SK-N-SH (cell line): ENCODE results near the gene IL3. TPM values are rescaled to one million over a fixed set of nuclear protein-coding genes. Genes with fewer than 3 reads are reported as not detected.

ENCODE experiments used
- CTCF ChIA-PET: fragments of 300-600, 350-600 bp; formaldehyde crosslinking; extraction: SDS; loops from one replicate; lab custom pipeline; 2021; lab: Yijun Ruan, JAX
- POLR2A ChIA-PET: fragments of 350-600 bp; sonication (Branson Sonifier 250); formaldehyde crosslinking; extraction: SDS; loops from one replicate; lab custom pipeline; 2020; ENCODE audit warnings: antibody characterized with exemption, inconsistent platforms; lab: Yijun Ruan, JAX
- DNase-seq: peaks from one replicate; pipeline ENCODE4 v3.0.0; 2012
- H2AFZ ChIP-seq: fragments of 200-600 bp; sonication (generic); 2 replicates; pipeline ENCODE4 v1.8.1; 2016; ENCODE audit warnings: antibody characterized with exemption, mild to moderate bottlenecking, low read depth
- H3F3A ChIP-seq: fragments of 200-600 bp; sonication (generic); replicated peaks from 2 replicates; pipeline ENCODE3; 2016; ENCODE audit warnings: antibody characterized with exemption, mild to moderate bottlenecking; ENCODE audit not compliant: insufficient read depth
- H3K27ac ChIP-seq, 2 experiments: fragments of 200-500 bp in 1 of 2; fragments of 200-600 bp in 1 of 2; sonication (Bioruptor generic) in 1 of 2; sonication (generic), shearing (Covaris generic) in 1 of 2; 2 replicates each; pipeline versions ENCODE4 v1.5.1 to v1.6.1; 2014 to 2016; ENCODE audit warnings: low read depth in 2 of 2, inconsistent platforms in 1 of 2, low read length in 1 of 2, mild to moderate bottlenecking in 1 of 2, mixed read lengths in 1 of 2
- H3K27me3 ChIP-seq: fragments of 200-600 bp; sonication (generic), shearing (Covaris generic); 2 replicates; pipeline ENCODE4 v1.6.1; 2016; ENCODE audit warnings: mixed run types; ENCODE audit not compliant: insufficient read depth
- H3K36me3 ChIP-seq, 2 experiments: fragments of 200-500 bp in 1 of 2; fragments of 200-600 bp in 1 of 2; sonication (Bioruptor generic) in 1 of 2; sonication (generic) in 1 of 2; replicated peaks in 1 of 2; 2 replicates each; pipeline versions ENCODE3 to v1.5.1; 2014 to 2016; ENCODE audit warnings: low read length in 1 of 2, mild to moderate bottlenecking in 1 of 2; ENCODE audit not compliant: insufficient read depth in 2 of 2, control insufficient read depth in 1 of 2
- H3K4me1 ChIP-seq, 2 experiments: fragments of 200-500 bp in 1 of 2; fragments of 200-600 bp in 1 of 2; sonication (Bioruptor generic) in 1 of 2; sonication (generic), shearing (Covaris generic) in 1 of 2; 2 replicates each; pipeline versions ENCODE4 v1.5.1 to v1.6.1; 2014 to 2016; ENCODE audit warnings: low read depth in 1 of 2, low read length in 1 of 2, mixed run types in 1 of 2; ENCODE audit not compliant: insufficient read depth in 2 of 2, control insufficient read depth in 1 of 2
- H3K4me2 ChIP-seq: fragments of 200-600 bp; sonication (generic), shearing (Covaris generic); 2 replicates; pipeline ENCODE4 v1.6.1; 2017; ENCODE audit warnings: mixed run types
- H3K4me3 ChIP-seq, 2 experiments: fragments of 200-500 bp in 1 of 2; fragments of 200-600 bp in 1 of 2; sonication (Bioruptor generic) in 1 of 2; sonication (generic), shearing (Covaris generic) in 1 of 2; 2 replicates each; pipeline versions ENCODE4 v1.5.1 to v1.8.1; 2014 to 2016; ENCODE audit warnings: low read depth in 2 of 2, inconsistent platforms in 1 of 2, low read length in 1 of 2, mild to moderate bottlenecking in 1 of 2, mixed read lengths in 1 of 2, moderate library complexity in 1 of 2
- H3K79me2 ChIP-seq: fragments of 200-600 bp; sonication (generic); 2 replicates; pipeline ENCODE4 v1.8.1; 2017; ENCODE audit warnings: mild to moderate bottlenecking; ENCODE audit not compliant: insufficient read depth
- H3K9ac ChIP-seq: fragments of 200-600 bp; sonication (generic); 2 replicates; pipeline ENCODE4 v1.6.1; 2017; ENCODE audit warnings: mixed run types
- H3K9me2 ChIP-seq: fragments of 200-600 bp; sonication (generic); 2 replicates; pipeline ENCODE4 v1.6.1; 2017; ENCODE audit warnings: mixed run types
- H3K9me3 ChIP-seq: fragments of 200-600 bp; sonication (generic); 2 replicates; pipeline ENCODE4 v1.6.1; 2017; ENCODE audit warnings: mixed run types, mild to moderate bottlenecking, moderate library complexity
- H4K20me1 ChIP-seq: fragments of 200-600 bp; sonication (generic); 2 replicates; pipeline ENCODE4 v1.6.1; 2017; ENCODE audit warnings: mild to moderate bottlenecking, mixed run types; ENCODE audit not compliant: insufficient read depth
- EP300 ChIP-seq, 2 experiments: IDR thresholded peaks; 2 replicates each; pipeline versions ENCODE4 v1.4.0 to v1.6.1; 2012; ENCODE audit warnings: borderline replicate concordance in 1 of 2, low read depth in 1 of 2, low read length in 1 of 2
- FOSL2 ChIP-seq: IDR thresholded peaks from 2 replicates; pipeline ENCODE4 v1.4.0; 2012; ENCODE audit warnings: low read depth, mild to moderate bottlenecking, moderate library complexity, borderline replicate concordance
- FOXJ3 ChIP-seq: sonication (generic); formaldehyde crosslinking; IDR thresholded peaks from 2 replicates; pipeline ENCODE4 v1.5.1; 2020; ENCODE audit warnings: mild to moderate bottlenecking, missing genetic modification reagents
- GABPA ChIP-seq: IDR thresholded peaks from 2 replicates; pipeline ENCODE4 v1.4.0; 2012; ENCODE audit warnings: low read depth, mild to moderate bottlenecking
- GATA2 ChIP-seq: sonication (generic); formaldehyde crosslinking; IDR thresholded peaks from 2 replicates; pipeline ENCODE4 v1.5.0; 2020; ENCODE audit warnings: mild to moderate bottlenecking, missing genetic modification reagents
- JUND ChIP-seq: IDR thresholded peaks from 2 replicates; pipeline ENCODE4 v1.4.0; 2012
- MEF2A ChIP-seq: IDR thresholded peaks from 2 replicates; pipeline ENCODE4 v1.4.0; 2012; ENCODE audit warnings: low read depth, borderline replicate concordance
- MXI1 ChIP-seq: IDR thresholded peaks from 2 replicates; pipeline ENCODE4 v1.6.1; 2012; ENCODE audit warnings: mild to moderate bottlenecking, low read depth, low read length, improper control_type of control experiment
- NFIC ChIP-seq: IDR thresholded peaks from 2 replicates; pipeline ENCODE4 v1.4.0; 2012; ENCODE audit warnings: borderline replicate concordance
- POLR2AphosphoS5 ChIP-seq: IDR thresholded peaks from 2 replicates; pipeline ENCODE4 v1.6.1; 2012; ENCODE audit warnings: low read depth, low read length
- RFX5 ChIP-seq: IDR thresholded peaks from 2 replicates; pipeline ENCODE4 v1.6.1; 2012; ENCODE audit warnings: mild to moderate bottlenecking, improper control_type of control experiment, low read length
- RXRA ChIP-seq: IDR thresholded peaks from 2 replicates; pipeline ENCODE4 v1.4.0; 2012; ENCODE audit warnings: low read depth, mild to moderate bottlenecking, borderline replicate concordance
- SIN3A ChIP-seq: IDR thresholded peaks from 2 replicates; pipeline ENCODE4 v1.6.1; 2012; ENCODE audit warnings: low read depth, mild to moderate bottlenecking, low read length, moderate library complexity, borderline replicate concordance
- SMC3 ChIP-seq: IDR thresholded peaks from 2 replicates; pipeline ENCODE4 v1.6.1; 2012; ENCODE audit warnings: low read depth, low read length, improper control_type of control experiment
- TCF12 ChIP-seq: IDR thresholded peaks from 2 replicates; pipeline ENCODE4 v1.4.0; 2012
- YY1 ChIP-seq: IDR thresholded peaks from 2 replicates; pipeline ENCODE4 v1.4.0; 2012; ENCODE audit warnings: low read depth, mild to moderate bottlenecking
- WGBS: methylation state at CpG from one replicate; pipeline ENCODE4 v1.1.6; 2017; ENCODE audit warnings: low lambda C conversion rate; 5-methylcytosine and 5-hydroxymethylcytosine counted together
- polyA plus RNA-seq, 3 experiments: library from polyadenylated mRNA; depleted of rRNA; stranded (reverse); fragments of >200 nt; gene quantifications; 2 replicates each; pipeline ENCODE4 v1.2.3, GENCODE V29; 2012
- TF ChIP-seq, protein P1 (sequence below): fragments of 200-600 bp; sonication (generic); IDR thresholded peaks from 2 replicates; pipeline ENCODE4 v1.6.1; 2017; ENCODE audit warnings: antibody characterized with exemption, mild to moderate bottlenecking, moderate library complexity
- TF ChIP-seq, protein P2 (sequence below): fragments of 150-350 bp; IDR thresholded peaks from 2 replicates; pipeline ENCODE4 v1.6.1; 2016; ENCODE audit warnings: mild to moderate bottlenecking, low read depth, low read length
- TF ChIP-seq, protein P3 (sequence below): IDR thresholded peaks from 2 replicates; pipeline ENCODE4 v1.6.1; 2012; ENCODE audit warnings: mild to moderate bottlenecking, low read depth, low read length, moderate library complexity

The IL3 gene
- polyA plus RNA-seq, 1 of the 3 experiments (the other 2 are of a cell fraction), result not detected

DNA sequence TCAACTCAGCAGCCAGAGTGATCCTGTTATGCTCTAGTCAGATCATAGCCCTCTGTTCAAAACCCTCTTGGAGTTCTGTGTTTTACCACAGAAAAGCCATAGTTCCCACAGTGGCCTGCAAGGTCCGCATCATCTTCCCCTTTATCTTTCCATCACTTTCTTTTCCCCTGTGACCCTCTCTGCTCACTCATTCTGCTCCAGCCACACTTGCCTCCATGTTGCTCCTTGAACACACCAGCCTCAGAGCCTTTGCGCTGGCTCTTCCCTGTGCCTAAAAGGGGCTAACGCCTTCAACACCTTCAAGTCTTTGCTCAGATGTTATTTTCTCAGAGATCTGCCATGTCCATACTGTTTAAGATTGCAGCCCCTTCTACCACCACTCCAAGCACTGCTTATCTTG is 39.5 kb downstream of the IL3 start:
- Histone ChIP-seq H3K9me2 (no peaks in the 10 kb centered on the region), H3F3A (peaks cover 13% of the 10 kb centered on the region), H3K4me1 (peaks cover 20 to 27% of the 10 kb centered on the region in 2 experiments), H3K4me3 (no peak overlapping the region), H4K20me1 (no peaks in the 10 kb centered on the region), H3K9ac (no peak overlapping the region), H2AFZ (no peak overlapping the region; the same call in 1 of the 2 replicates), H3K27me3 (no peaks in the 10 kb centered on the region), H3K79me2 (no peaks in the 10 kb centered on the region), H3K9me3 (no peaks in the 10 kb centered on the region), H3K4me2 (no peak overlapping the region), H3K36me3 (no peaks in the 10 kb centered on the region), H3K27ac (no peak overlapping the region)
- TF ChIP-seq POLR2AphosphoS5, result no peak
- no peak for TF ChIP-seq GATA2
- no peak for TF ChIP-seq EP300 (IDR thresholded peaks at IDR 0.05; ENCODE audit: borderline replicate concordance in 1 of 2, low read depth in 1 of 2, low read length in 1 of 2)
- no peak for DNase-seq
- CTCF ChIA-PET, result no interaction called here
- 93% methylated on average over 3 of the region's 3 CpGs for WGBS
- POLR2A ChIA-PET, result no interaction called here

DNA sequence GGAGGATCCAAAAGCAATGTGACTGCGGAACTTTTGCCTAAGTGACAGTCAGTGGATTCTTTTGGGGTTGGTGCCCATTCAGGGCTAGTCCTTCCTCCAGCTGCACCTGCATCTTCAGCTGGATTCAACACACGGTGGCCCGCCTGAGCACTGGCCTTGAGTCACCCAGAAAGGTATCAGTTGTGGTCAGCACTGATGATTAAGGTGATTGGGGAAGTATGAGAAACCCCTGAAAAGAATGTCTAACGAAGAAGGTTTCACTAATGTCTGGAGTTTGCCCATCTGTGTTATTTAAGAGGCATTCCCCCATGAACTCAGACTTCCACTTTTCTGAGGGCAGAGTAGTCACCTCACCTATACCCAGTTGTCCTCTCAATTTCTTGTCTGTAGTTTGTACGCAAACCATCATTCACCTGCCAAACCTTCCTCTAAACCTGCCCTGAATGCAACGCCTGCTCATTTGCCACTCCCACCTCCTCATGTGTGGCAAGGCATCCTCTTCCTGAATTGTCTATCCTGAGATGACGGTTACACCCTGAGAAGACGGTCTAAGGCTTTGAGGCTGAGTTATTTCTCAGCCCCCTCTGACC is 40.3 kb downstream of the IL3 start:
- Histone ChIP-seq H3K9me3 (no peaks in the 10 kb centered on the region), H3K4me1 (peaks cover 19 to 29% of the 10 kb centered on the region in 2 experiments), H3K4me2 (no peak overlapping the region), H2AFZ (no peak overlapping the region), H3K9me2 (no peaks in the 10 kb centered on the region), H3K79me2 (no peaks in the 10 kb centered on the region), H3F3A (peaks cover 8% of the 10 kb centered on the region), H3K36me3 (no peaks in the 10 kb centered on the region), H3K4me3 (no peak overlapping the region), H3K27me3 (no peaks in the 10 kb centered on the region), H4K20me1 (no peaks in the 10 kb centered on the region), H3K27ac (no peak overlapping the region), H3K9ac (no peak overlapping the region)
- no peak for DNase-seq
- ChIA-PET POLR2A (no interaction called here), CTCF (no interaction called here)
- TF ChIP-seq NFIC (no peak), JUND (no peak), YY1 (no peak), SMC3 (no peak), FOXJ3 (CRISPR knock-in tag) (no peak), SIN3A (no peak), TCF12 (no peak), RXRA (no peak), GABPA (no peak), RFX5 (no peak), FOSL2 (no peak), MXI1 (no peak), MEF2A (no peak)
- TF ChIP-seq, protein P1, sequence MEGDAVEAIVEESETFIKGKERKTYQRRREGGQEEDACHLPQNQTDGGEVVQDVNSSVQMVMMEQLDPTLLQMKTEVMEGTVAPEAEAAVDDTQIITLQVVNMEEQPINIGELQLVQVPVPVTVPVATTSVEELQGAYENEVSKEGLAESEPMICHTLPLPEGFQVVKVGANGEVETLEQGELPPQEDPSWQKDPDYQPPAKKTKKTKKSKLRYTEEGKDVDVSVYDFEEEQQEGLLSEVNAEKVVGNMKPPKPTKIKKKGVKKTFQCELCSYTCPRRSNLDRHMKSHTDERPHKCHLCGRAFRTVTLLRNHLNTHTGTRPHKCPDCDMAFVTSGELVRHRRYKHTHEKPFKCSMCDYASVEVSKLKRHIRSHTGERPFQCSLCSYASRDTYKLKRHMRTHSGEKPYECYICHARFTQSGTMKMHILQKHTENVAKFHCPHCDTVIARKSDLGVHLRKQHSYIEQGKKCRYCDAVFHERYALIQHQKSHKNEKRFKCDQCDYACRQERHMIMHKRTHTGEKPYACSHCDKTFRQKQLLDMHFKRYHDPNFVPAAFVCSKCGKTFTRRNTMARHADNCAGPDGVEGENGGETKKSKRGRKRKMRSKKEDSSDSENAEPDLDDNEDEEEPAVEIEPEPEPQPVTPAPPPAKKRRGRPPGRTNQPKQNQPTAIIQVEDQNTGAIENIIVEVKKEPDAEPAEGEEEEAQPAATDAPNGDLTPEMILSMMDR, result no peak
- TF ChIP-seq, protein P2, sequence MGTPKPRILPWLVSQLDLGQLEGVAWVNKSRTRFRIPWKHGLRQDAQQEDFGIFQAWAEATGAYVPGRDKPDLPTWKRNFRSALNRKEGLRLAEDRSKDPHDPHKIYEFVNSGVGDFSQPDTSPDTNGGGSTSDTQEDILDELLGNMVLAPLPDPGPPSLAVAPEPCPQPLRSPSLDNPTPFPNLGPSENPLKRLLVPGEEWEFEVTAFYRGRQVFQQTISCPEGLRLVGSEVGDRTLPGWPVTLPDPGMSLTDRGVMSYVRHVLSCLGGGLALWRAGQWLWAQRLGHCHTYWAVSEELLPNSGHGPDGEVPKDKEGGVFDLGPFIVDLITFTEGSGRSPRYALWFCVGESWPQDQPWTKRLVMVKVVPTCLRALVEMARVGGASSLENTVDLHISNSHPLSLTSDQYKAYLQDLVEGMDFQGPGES, result no peak
- TF ChIP-seq, protein P3, sequence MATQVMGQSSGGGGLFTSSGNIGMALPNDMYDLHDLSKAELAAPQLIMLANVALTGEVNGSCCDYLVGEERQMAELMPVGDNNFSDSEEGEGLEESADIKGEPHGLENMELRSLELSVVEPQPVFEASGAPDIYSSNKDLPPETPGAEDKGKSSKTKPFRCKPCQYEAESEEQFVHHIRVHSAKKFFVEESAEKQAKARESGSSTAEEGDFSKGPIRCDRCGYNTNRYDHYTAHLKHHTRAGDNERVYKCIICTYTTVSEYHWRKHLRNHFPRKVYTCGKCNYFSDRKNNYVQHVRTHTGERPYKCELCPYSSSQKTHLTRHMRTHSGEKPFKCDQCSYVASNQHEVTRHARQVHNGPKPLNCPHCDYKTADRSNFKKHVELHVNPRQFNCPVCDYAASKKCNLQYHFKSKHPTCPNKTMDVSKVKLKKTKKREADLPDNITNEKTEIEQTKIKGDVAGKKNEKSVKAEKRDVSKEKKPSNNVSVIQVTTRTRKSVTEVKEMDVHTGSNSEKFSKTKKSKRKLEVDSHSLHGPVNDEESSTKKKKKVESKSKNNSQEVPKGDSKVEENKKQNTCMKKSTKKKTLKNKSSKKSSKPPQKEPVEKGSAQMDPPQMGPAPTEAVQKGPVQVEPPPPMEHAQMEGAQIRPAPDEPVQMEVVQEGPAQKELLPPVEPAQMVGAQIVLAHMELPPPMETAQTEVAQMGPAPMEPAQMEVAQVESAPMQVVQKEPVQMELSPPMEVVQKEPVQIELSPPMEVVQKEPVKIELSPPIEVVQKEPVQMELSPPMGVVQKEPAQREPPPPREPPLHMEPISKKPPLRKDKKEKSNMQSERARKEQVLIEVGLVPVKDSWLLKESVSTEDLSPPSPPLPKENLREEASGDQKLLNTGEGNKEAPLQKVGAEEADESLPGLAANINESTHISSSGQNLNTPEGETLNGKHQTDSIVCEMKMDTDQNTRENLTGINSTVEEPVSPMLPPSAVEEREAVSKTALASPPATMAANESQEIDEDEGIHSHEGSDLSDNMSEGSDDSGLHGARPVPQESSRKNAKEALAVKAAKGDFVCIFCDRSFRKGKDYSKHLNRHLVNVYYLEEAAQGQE, result no peak
- WGBS, result 93% methylated on average over 7 of the region's 8 CpGs
